GM12801 (cell line): Measurements from ENCODE around the gene CHD6.

Experiments
- TF ChIP-seq, protein P1 (sequence below): IDR thresholded peaks from one replicate; pipeline ENCODE4 v1.5.1; 2011; ENCODE audit warnings: control low read depth; ENCODE audit not compliant: insufficient read length; ENCODE audit errors: extremely low read depth

Gene CHD6

DNA sequence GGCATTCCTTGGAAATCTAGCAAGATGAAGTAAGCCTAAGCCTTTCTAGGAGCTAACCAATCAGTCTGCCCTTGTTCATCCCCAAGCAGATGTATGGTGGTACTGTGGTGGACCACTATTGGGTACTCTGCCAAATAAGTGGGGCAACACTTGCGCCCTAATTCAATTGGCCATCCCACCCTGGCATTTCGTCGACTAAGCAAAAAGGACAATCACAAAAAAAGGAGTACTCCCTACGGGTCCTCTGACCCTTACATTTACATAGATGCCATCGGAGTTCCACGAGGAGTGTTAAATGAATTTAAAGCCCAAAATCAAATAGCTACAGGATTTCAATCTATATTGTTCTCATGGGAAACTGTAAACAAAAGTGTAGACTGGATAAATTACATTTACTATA, 19.5 kb downstream of the CHD6 start:
- TF ChIP-seq, protein P1, sequence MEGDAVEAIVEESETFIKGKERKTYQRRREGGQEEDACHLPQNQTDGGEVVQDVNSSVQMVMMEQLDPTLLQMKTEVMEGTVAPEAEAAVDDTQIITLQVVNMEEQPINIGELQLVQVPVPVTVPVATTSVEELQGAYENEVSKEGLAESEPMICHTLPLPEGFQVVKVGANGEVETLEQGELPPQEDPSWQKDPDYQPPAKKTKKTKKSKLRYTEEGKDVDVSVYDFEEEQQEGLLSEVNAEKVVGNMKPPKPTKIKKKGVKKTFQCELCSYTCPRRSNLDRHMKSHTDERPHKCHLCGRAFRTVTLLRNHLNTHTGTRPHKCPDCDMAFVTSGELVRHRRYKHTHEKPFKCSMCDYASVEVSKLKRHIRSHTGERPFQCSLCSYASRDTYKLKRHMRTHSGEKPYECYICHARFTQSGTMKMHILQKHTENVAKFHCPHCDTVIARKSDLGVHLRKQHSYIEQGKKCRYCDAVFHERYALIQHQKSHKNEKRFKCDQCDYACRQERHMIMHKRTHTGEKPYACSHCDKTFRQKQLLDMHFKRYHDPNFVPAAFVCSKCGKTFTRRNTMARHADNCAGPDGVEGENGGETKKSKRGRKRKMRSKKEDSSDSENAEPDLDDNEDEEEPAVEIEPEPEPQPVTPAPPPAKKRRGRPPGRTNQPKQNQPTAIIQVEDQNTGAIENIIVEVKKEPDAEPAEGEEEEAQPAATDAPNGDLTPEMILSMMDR, result no peak

DNA sequence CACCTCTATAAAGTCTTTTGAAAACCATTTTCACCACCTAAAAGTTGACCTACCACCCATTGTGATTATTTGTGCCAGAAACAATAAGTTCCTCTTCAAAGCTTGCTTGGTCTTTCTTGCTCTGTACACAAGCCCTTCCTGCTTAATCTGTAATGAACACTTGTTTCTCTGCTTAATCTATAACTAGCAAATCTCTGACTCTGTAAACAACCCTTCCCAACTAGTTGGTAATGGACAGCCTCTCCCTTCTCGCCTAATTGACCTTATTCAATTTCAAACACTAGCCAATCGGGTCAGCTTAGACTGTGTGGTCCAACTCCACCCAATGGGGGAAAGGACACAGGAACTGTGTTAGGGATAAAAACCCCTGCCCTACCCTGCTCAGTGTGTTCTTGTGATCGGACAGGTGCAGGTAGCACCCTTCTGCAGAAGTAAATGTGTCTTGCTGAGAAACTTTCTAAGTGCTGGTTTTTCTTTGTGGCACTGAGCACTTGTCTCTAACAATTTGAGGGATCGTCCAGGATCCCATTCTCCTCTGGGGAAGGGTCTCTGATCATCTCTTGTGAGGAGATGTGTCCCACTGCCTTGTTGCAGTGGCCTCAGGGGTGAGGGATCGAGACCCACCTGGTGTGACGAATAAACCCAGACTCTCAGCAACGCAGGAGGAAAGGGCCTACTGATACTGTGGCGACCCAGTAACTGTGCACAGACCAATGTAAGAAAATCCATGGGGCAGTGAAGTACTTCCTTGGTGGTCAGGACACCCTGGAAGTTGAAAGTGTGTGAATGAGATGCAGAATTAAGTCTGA, 23.5 kb downstream of the CHD6 start:
- TF ChIP-seq, protein P1, result no peak

DNA sequence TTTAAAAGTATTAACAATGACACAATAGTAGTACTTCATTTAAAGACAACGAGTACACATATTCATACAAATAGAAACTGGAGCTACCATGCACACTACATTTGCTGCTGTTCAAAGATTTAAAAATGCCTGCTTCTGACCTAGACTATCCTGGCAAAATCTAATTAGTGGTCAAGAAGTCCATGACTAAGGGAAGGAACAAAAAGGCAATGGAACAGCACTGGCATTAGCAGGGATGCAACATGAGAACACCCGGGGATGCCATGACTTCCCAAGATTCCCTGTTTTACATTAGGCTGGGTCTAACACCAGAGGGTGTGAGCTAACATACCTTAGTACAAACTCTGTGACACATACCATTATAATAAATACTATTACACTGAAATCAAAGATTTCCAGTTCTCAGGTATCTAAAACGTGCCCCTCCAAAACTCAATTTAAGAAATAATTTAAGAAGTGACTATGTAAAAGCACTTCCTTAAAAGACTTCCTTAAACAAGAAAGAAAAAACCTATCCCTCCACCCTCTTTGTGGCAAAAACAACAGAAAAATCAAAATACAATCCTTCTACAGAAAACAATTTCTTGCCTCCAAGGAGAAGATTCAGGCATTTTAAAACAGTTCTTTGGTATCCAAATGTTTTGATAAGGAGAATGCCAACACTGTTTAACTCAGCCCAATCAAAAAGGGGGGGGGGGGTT, 25.5 kb downstream of the CHD6 start:
- TF ChIP-seq, protein P1, result no peak

DNA sequence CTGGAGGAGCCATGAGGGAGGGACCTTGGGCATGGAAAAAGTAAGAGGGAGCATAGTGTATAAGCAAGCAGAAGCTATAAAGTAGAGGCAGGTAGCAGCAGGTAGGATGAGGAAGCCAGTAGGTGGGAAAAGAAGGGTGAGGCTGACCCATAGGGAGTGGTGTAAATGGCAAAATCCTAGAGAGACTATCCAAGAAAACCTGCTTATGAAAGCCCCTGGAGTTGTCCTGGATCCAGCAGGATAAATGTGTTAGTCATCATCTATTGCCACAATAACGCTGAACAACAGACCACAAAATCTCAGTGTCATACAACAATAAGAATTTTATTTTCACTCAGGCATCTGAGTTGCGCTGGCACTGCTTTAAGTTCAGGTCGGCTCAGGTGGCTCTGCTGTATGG, 30.2 kb downstream of the CHD6 start:
- TF ChIP-seq, protein P1, result no peak

DNA sequence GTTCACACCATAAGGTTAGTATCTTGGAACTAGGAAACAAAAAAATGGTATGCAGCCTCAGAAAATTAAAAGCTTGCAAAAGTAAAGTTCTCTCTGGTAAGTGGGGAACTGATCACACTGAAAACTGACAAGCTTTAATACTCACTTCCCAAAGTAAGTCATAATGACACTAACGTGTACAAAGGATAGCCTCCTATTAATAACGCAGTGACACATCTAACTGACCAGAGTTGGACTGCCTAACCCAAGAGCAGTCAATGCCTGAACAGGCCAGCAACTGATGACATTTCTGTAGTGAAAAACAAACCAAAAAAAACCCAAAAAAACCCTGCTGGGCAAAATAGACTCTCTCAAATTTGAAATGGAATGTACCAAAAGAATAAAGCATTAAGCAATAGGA, 30.7 kb downstream of the CHD6 start:
- TF ChIP-seq, protein P1, result no peak

DNA sequence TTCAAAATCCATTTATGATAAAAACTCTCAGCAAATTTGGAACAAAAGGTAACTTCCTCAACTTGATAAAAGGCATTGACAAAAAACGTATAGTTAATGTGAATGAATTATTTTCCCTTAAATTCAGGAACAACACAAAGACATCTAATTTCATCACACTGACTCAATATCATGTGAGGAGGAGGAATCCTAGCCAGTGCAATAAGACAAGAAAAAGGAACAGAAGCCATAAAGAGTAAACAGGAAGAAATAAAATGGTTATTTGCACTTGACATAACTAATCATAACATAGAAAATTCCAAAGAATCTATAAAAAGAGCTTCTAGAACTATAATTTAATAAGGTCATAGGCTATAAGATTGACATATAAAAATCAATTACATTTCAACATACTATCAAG, 31.4 kb downstream of the CHD6 start:
- TF ChIP-seq, protein P1, result no peak

DNA sequence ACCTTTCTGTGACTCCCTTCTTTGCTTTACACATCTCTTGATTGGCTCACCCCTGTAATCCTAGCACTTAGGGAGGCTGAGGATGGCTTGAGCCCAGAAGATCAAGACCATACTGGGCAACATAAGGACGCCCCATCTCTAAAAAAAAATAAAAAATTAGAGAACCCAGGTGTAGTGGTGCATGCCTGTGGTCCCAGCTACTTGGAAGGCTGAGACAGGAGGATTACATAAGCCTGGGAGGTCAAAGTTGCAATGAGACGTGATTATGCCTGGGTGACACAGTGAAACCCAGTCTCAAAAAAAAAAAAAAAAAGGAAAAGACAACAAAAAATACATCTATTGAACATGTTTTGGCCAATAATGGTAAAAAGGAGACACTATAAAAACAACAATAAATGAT, 37.8 kb downstream of the CHD6 start:
- TF ChIP-seq, protein P1, result no peak
